H1 (cell line): ENCODE results near the gene ADARB2. TPM values are rescaled to one million over a fixed set of nuclear protein-coding genes. Genes with fewer than 3 reads are reported as not detected.

Source experiments
- CTCF ChIA-PET: fragments of 300-600 bp; sonication (Branson Sonifier 250); formaldehyde crosslinking; loops from one replicate; lab custom pipeline; 2021; ENCODE audit not compliant: partially characterized antibody; lab: Charles Lee
- POLR2A ChIA-PET: fragments of 300-600 bp; sonication (Branson Sonifier 250); formaldehyde crosslinking; loops from one replicate; lab custom pipeline; 2021; ENCODE audit warnings: inconsistent platforms; ENCODE audit not compliant: partially characterized antibody; lab: Charles Lee
- DNase-seq, 2 experiments: peaks; one replicate each; pipeline versions ENCODE4 v3.0.0 to v3.0.0-alpha.2; 2010 to 2022; ENCODE audit warnings: low spot score in 2 of 2, low read depth in 1 of 2, mixed read lengths in 1 of 2
- FAIRE-seq: peaks from 2 replicates; lab custom pipeline; 2011; peaks lifted over from hg19 to GRCh38; lab: Jason Lieb, UNC
- H2AFZ ChIP-seq: 2 replicates; pipeline ENCODE4 v1.8.1; 2012; ENCODE audit warnings: low read length, inconsistent platforms
- H2AK5ac ChIP-seq: 2 replicates; pipeline ENCODE4 v1.6.1; 2013; ENCODE audit warnings: low read depth, low read length
- H2BK120ac ChIP-seq: replicated peaks from 2 replicates; pipeline ENCODE3; 2013; ENCODE audit warnings: low read depth, low read length, inconsistent platforms
- H2BK12ac ChIP-seq: 2 replicates; pipeline ENCODE4 v1.6.1; 2013; ENCODE audit warnings: low read depth, low read length
- H2BK15ac ChIP-seq: 2 replicates; pipeline ENCODE4 v1.6.1; 2013; ENCODE audit warnings: low read length
- H2BK20ac ChIP-seq: 2 replicates; pipeline ENCODE4 v1.6.1; 2013; ENCODE audit warnings: low read length
- H2BK5ac ChIP-seq: 2 replicates; pipeline ENCODE4 v1.6.1; 2013; ENCODE audit warnings: low read depth, low read length
- H3K14ac ChIP-seq: 2 replicates; pipeline ENCODE4 v1.6.1; 2013; ENCODE audit warnings: inconsistent platforms; ENCODE audit not compliant: insufficient read length
- H3K18ac ChIP-seq: 2 replicates; pipeline ENCODE4 v1.6.1; 2013; ENCODE audit warnings: low read length; ENCODE audit errors: extremely low read depth
- H3K23ac ChIP-seq: 2 replicates; pipeline ENCODE4 v1.6.1; 2013; ENCODE audit warnings: inconsistent platforms; ENCODE audit not compliant: insufficient read length
- H3K23me2 ChIP-seq: 2 replicates; pipeline ENCODE4 v1.6.1; 2013; ENCODE audit warnings: low read depth, low read length
- H3K27ac ChIP-seq: 2 replicates; pipeline ENCODE4 v1.6.1; 2011; ENCODE audit warnings: low read depth, low read length, inconsistent platforms
- H3K27me3 ChIP-seq, 4 experiments: replicated peaks in 1 of 4; 1 replicate in 1 of 4; 2 replicates in 3 of 4; pipeline versions ENCODE4 v1.6.1 to v1.8.1; 2011 to 2013; ENCODE audit warnings: low read length in 3 of 4, mild to moderate bottlenecking in 3 of 4, inconsistent platforms in 2 of 4, mixed read lengths in 2 of 4, moderate library complexity in 1 of 4; ENCODE audit not compliant: control insufficient read depth in 3 of 4, insufficient read depth in 3 of 4; ENCODE audit errors: extremely low read depth in 1 of 4
- H3K36me3 ChIP-seq, 4 experiments: 2 replicates each; pipeline versions ENCODE4 v1.6.1 to v1.8.1; 2011 to 2013; ENCODE audit warnings: mild to moderate bottlenecking in 4 of 4, low read length in 3 of 4, moderate library complexity in 2 of 4, control low read depth in 1 of 4, inconsistent platforms in 1 of 4; ENCODE audit not compliant: insufficient read depth in 4 of 4, control insufficient read depth in 2 of 4
- H3K4ac ChIP-seq: replicated peaks from 2 replicates; pipeline ENCODE3; 2013; ENCODE audit warnings: low read length, low read depth, mixed read lengths, inconsistent platforms; ENCODE audit not compliant: insufficient read length
- H3K4me1 ChIP-seq, 4 experiments: replicated peaks in 1 of 4; 1 replicate in 1 of 4; 2 replicates in 3 of 4; pipeline versions ENCODE4 v1.6.1 to v1.8.1; 2011 to 2013; ENCODE audit warnings: low read length in 3 of 4, inconsistent platforms in 2 of 4, mixed read lengths in 1 of 4; ENCODE audit not compliant: insufficient read depth in 4 of 4, control insufficient read depth in 3 of 4
- H3K4me2 ChIP-seq, 2 experiments: 2 replicates each; pipeline versions ENCODE4 v1.6.1 to v1.8.1; 2011 to 2013; ENCODE audit warnings: low read depth in 2 of 2, low read length in 2 of 2, control low read depth in 1 of 2, inconsistent platforms in 1 of 2, mild to moderate bottlenecking in 1 of 2; ENCODE audit not compliant: insufficient read depth in 1 of 2
- H3K4me3 ChIP-seq, 4 experiments: fragments of 200-600, 300-600 bp in 1 of 4; sonication (generic), shearing (Covaris generic), sonication (Bioruptor Twin) in 1 of 4; 2 replicates each; pipeline versions ENCODE4 v1.5.1 to v1.8.1; 2011 to 2016; ENCODE audit warnings: low read length in 4 of 4, low read depth in 3 of 4, control low read depth in 2 of 4, inconsistent platforms in 2 of 4, mild to moderate bottlenecking in 2 of 4, mixed read lengths in 1 of 4, moderate library complexity in 1 of 4; ENCODE audit not compliant: insufficient read depth in 2 of 4; ENCODE audit errors: extremely low read depth in 1 of 4
- H3K56ac ChIP-seq: replicated peaks from 2 replicates; pipeline ENCODE3; 2013; ENCODE audit warnings: low read depth, mild to moderate bottlenecking, mixed read lengths, low read length, inconsistent platforms; ENCODE audit not compliant: insufficient read length
- H3K79me1 ChIP-seq: 2 replicates; pipeline ENCODE4 v1.6.1; 2013; ENCODE audit warnings: low read depth, low read length, control low read depth
- H3K79me2 ChIP-seq, 2 experiments: 2 replicates each; pipeline versions ENCODE4 v1.6.1 to v1.8.1; 2012 to 2013; ENCODE audit warnings: low read length in 2 of 2, mild to moderate bottlenecking in 2 of 2, inconsistent platforms in 1 of 2; ENCODE audit not compliant: insufficient read depth in 2 of 2, control insufficient read depth in 1 of 2
- H3K9ac ChIP-seq, 4 experiments: replicated peaks in 1 of 4; 1 replicate in 1 of 4; 2 replicates in 3 of 4; pipeline versions ENCODE4 v1.6.1 to v1.8.1; 2011 to 2013; ENCODE audit warnings: low read depth in 3 of 4, low read length in 3 of 4, control low read depth in 2 of 4, mild to moderate bottlenecking in 2 of 4, moderate library complexity in 2 of 4, inconsistent platforms in 1 of 4; ENCODE audit errors: extremely low read depth in 1 of 4
- H3K9me3 ChIP-seq, 2 experiments: 2 replicates each; pipeline versions ENCODE4 v1.6.1 to v1.8.1; 2012 to 2013; ENCODE audit warnings: mild to moderate bottlenecking in 2 of 2, moderate library complexity in 2 of 2, control low read depth in 1 of 2, inconsistent platforms in 1 of 2, low read depth in 1 of 2, low read length in 1 of 2, mixed read lengths in 1 of 2; ENCODE audit not compliant: insufficient read depth in 2 of 2
- H4K20me1 ChIP-seq, 2 experiments: replicated peaks in 1 of 2; 2 replicates each; pipeline versions ENCODE3 to v1.8.1; 2011 to 2013; ENCODE audit warnings: inconsistent platforms in 2 of 2, low read length in 2 of 2, mild to moderate bottlenecking in 1 of 2; ENCODE audit not compliant: insufficient read depth in 2 of 2, control insufficient read depth in 1 of 2
- H4K5ac ChIP-seq: 2 replicates; pipeline ENCODE4 v1.6.1; 2013; ENCODE audit warnings: low read length, low read depth, mixed read lengths, inconsistent platforms; ENCODE audit not compliant: insufficient read length
- H4K8ac ChIP-seq: 2 replicates; pipeline ENCODE4 v1.8.0; 2013; ENCODE audit warnings: mild to moderate bottlenecking, moderate library complexity, low read length, inconsistent platforms; ENCODE audit not compliant: insufficient read depth; ENCODE audit errors: extremely low read depth
- H4K91ac ChIP-seq: replicated peaks from 2 replicates; pipeline ENCODE3; 2013; ENCODE audit warnings: low read length, mixed read lengths, inconsistent platforms; ENCODE audit not compliant: insufficient read length
- SRF ChIP-seq: IDR thresholded peaks from 2 replicates; pipeline ENCODE4 v1.6.1; 2011; ENCODE audit warnings: mild to moderate bottlenecking, low read depth, low read length, moderate library complexity
- WGBS, 2 experiments: shearing (Covaris generic) in 1 of 2; methylation state at CpG; one replicate each; pipeline versions ENCODE4 v1.1.6 to v1.1.7; 2013 to 2015; ENCODE audit warnings: low lambda C conversion rate in 2 of 2, mixed read lengths in 2 of 2, inconsistent platforms in 1 of 2, low coverage in 1 of 2, missing lambda C conversion rate in 1 of 2; ENCODE audit not compliant: insufficient replicate concordance in 2 of 2, insufficient coverage in 1 of 2, insufficient read length in 1 of 2; ENCODE audit errors: extremely low coverage in 1 of 2, missing lambda C conversion rate in 1 of 2; 5-methylcytosine and 5-hydroxymethylcytosine counted together
- polyA plus RNA-seq, 7 experiments: library from polyadenylated mRNA; depleted of rRNA in 3 of 7; stranded (reverse) in 5 of 7; unstranded in 2 of 7; fragments of >200 nt in 5 of 7; fragments of 200-250 nt in 2 of 7; gene quantifications; 1 replicate in 5 of 7; 2 replicates in 1 of 7; 4 replicates in 1 of 7; pipeline versions ENCODE4 v1.2.1 to v1.2.3, GENCODE V29; 2011 to 2013; ENCODE audit warnings: missing spikeins in 2 of 7, mixed read lengths in 2 of 7
- total RNA-seq: library from RNA; stranded (reverse); fragmentation: NEBNext Ultra II Directional; extraction: Animal tissue kit (Norgen Biotek cat#: 25700); gene quantifications from 2 replicates; pipeline ENCODE4 v1.2.1, GENCODE V29; 2021

The ADARB2 gene
- total and polyA plus RNA-seq, 2 of the 8 experiments (the other 6 are each of a cell fraction or from before 2014, with no cell fraction given): 2.2 to 2.8 TPM

DNA sequence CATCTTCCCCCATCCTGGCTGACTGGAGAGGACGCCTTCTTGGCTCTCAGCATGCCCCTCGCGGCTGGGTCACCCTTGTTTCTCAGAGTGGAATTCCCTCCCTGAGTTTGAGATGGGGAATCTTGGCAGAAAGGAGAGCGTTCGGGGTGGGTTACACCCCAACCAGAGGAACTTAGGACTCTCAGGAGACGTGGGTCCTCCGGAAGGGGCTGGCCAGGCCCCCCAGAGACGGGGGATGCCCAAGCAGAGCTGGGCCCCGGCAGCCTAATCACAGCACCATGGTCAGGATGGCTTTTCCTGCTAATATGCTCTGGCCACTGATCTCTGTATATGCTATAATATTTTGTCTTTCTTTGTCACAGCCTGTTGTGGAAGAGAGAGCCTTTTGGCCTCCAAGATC lies 466.8 kb downstream of the ADARB2 start:
- H3K23me2 ChIP-seq: no peaks in the 10 kb centered on the region
- 85% methylated on average over 9 of the region's 9 CpGs; no CpG with 5 or more reads in 1 of the 2 experiments for WGBS, 2 experiments
- no peak overlapping the region for H2BK120ac ChIP-seq
- H3K27ac ChIP-seq: no peak overlapping the region
- no peaks in the 10 kb centered on the region for H3K4me1 ChIP-seq
- no peak overlapping the region for H3K4me2 ChIP-seq
- no peaks in the 10 kb centered on the region for H3K36me3 ChIP-seq
- no peaks in the 10 kb centered on the region for H3K27me3 ChIP-seq
- DNase-seq: no peak
- no peak overlapping the region for H3K56ac ChIP-seq
- no peak overlapping the region for H2BK15ac ChIP-seq
- no peaks in the 10 kb centered on the region for H3K79me2 ChIP-seq
- H4K8ac ChIP-seq: no peak overlapping the region
- H4K20me1 ChIP-seq: no peaks in the 10 kb centered on the region
- H3K14ac ChIP-seq: no peak overlapping the region
- no peak overlapping the region for H2AK5ac ChIP-seq
- no peak overlapping the region for H3K18ac ChIP-seq
- POLR2A ChIA-PET: no interaction called here
- H3K4me3 ChIP-seq: no peak overlapping the region
- no peak for FAIRE-seq
- H3K4ac ChIP-seq: no peak overlapping the region
- H3K9me3 ChIP-seq: no peaks in the 10 kb centered on the region
- H3K23ac ChIP-seq: no peak overlapping the region
- H2BK12ac ChIP-seq: no peak overlapping the region
- no peak overlapping the region for H2BK20ac ChIP-seq
- CTCF ChIA-PET: no interaction called here
- H3K9ac ChIP-seq: no peak overlapping the region
- H4K5ac ChIP-seq: no peak overlapping the region
- H3K79me1 ChIP-seq: no peaks in the 10 kb centered on the region
- H4K91ac ChIP-seq: no peak overlapping the region
- H2BK5ac ChIP-seq: no peak overlapping the region
- no peak overlapping the region for H2AFZ ChIP-seq
- no peak for TF ChIP-seq SRF
